Large intestine (tissue), 3 donors: ENCODE data around the gene ERMARD. TPM values are rescaled to one million over a fixed set of nuclear protein-coding genes. Genes with fewer than 3 reads are reported as not detected.

Source experiments
- DNase-seq, 2 donors: peaks; one replicate each; pipeline versions ENCODE4 v3.0.0 to v3.0.0-alpha.2; 2013
- H3K27ac ChIP-seq: one replicate; pipeline ENCODE4 v1.5.1; 2013; ENCODE audit warnings: low read length
- H3K27me3 ChIP-seq: 2 replicates; pipeline ENCODE4 v1.6.1; 2013; ENCODE audit warnings: low read length; ENCODE audit not compliant: control insufficient read depth, insufficient read depth
- H3K36me3 ChIP-seq: 2 replicates; pipeline ENCODE4 v1.6.1; 2013; ENCODE audit warnings: low read length; ENCODE audit not compliant: control insufficient read depth, insufficient read depth
- H3K4me1 ChIP-seq: one replicate; pipeline ENCODE4 v1.6.1; 2013; ENCODE audit warnings: low read length; ENCODE audit not compliant: control insufficient read depth, insufficient read depth
- H3K4me3 ChIP-seq: one replicate; pipeline ENCODE4 v1.5.1; 2013; ENCODE audit warnings: low read length
- H3K9me3 ChIP-seq: one replicate; pipeline ENCODE4 v1.6.1; 2013; ENCODE audit warnings: mild to moderate bottlenecking, low read depth, low read length, moderate library complexity; ENCODE audit not compliant: control insufficient read depth
- WGBS: methylation state at CpG from one replicate; pipeline ENCODE4 v1.1.5; 2013; ENCODE audit warnings: low lambda C conversion rate; ENCODE audit not compliant: insufficient coverage; 5-methylcytosine and 5-hydroxymethylcytosine counted together
- polyA plus RNA-seq: library from polyadenylated mRNA; unstranded; fragments of 120-200 nt; gene quantifications from one replicate; pipeline ENCODE4 v1.2.1, GENCODE V29; 2013

Gene ERMARD
- polyA plus RNA-seq, 1 donor: 25.6 TPM

- H3K36me3 ChIP-seq: no peaks in the 10 kb centered on the region
- no peaks in the 10 kb centered on the region for H3K27me3 ChIP-seq
- peak overlapping the region; percentile 66 for H3K27ac ChIP-seq
- H3K4me1 ChIP-seq: peaks cover 31% of the 10 kb centered on the region
- H3K4me3 ChIP-seq: peak overlapping the region; percentile 51
- no peaks in the 10 kb centered on the region for H3K9me3 ChIP-seq
- DNase-seq: peak; percentile 76 to 89
- WGBS: no CpG with 5 or more reads among the region's 61 CpGs
Measured at GRCh38 chr6:169789944-169790927, 38.8 kb downstream of the ERMARD start.

GRCh38 chr6:169791721-169792131, 40.3 kb downstream of the ERMARD start:
- H3K27me3 ChIP-seq: no peaks in the 10 kb centered on the region
- no peak overlapping the region for H3K4me3 ChIP-seq
- WGBS: 80% methylated on average over 2 of the region's 6 CpGs
- H3K9me3 ChIP-seq: no peaks in the 10 kb centered on the region
- H3K4me1 ChIP-seq: peaks cover 32% of the 10 kb centered on the region
- H3K27ac ChIP-seq: no peak overlapping the region
- H3K36me3 ChIP-seq: no peaks in the 10 kb centered on the region
- DNase-seq: no peak

- no peak overlapping the region for H3K27ac ChIP-seq
- DNase-seq: no peak
- no peaks in the 10 kb centered on the region for H3K36me3 ChIP-seq
- no CpG with 5 or more reads among the region's 21 CpGs for WGBS
- no peaks in the 10 kb centered on the region for H3K9me3 ChIP-seq
- no peaks in the 10 kb centered on the region for H3K27me3 ChIP-seq
- H3K4me1 ChIP-seq: peaks cover 32% of the 10 kb centered on the region
- H3K4me3 ChIP-seq: no peak overlapping the region
Measured at GRCh38 chr6:169792306-169793015, 41.0 kb downstream of the ERMARD start.

- Histone ChIP-seq H3K27me3 (no peaks in the 10 kb centered on the region), H3K4me3 (no peak overlapping the region), H3K36me3 (no peaks in the 10 kb centered on the region), H3K4me1 (peaks cover 33% of the 10 kb centered on the region), H3K27ac (no peak overlapping the region), H3K9me3 (no peaks in the 10 kb centered on the region)
- no peak for DNase-seq
- no CpG with 5 or more reads among the region's 10 CpGs for whole genome bisulfite sequencing
Measured at GRCh38 chr6:169793408-169793807, 42.0 kb downstream of the ERMARD start.

- Histone ChIP-seq H3K27ac (peak overlapping the region; percentile 2), H3K36me3 (no peaks in the 10 kb centered on the region), H3K4me1 (peaks cover 37% of the 10 kb centered on the region), H3K27me3 (no peaks in the 10 kb centered on the region), H3K9me3 (no peaks in the 10 kb centered on the region), H3K4me3 (no peak overlapping the region)
- DNase-seq: peak; percentile 40 to 73
- no CpG with 5 or more reads among the region's 13 CpGs for WGBS
Measured at GRCh38 chr6:169794317-169795055, 43.1 kb downstream of the ERMARD start.

- Histone ChIP-seq H3K9me3 (no peaks in the 10 kb centered on the region), H3K36me3 (no peaks in the 10 kb centered on the region), H3K27me3 (no peaks in the 10 kb centered on the region), H3K27ac (no peak overlapping the region), H3K4me1 (peaks cover 40% of the 10 kb centered on the region), H3K4me3 (no peak overlapping the region)
- no peak for DNase-seq
- no CpG with 5 or more reads among the region's 2 CpGs for WGBS
Measured at GRCh38 chr6:169795196-169795595, 43.8 kb downstream of the ERMARD start.

GRCh38 chr6:169798764-169799473, 47.5 kb downstream of the ERMARD start:
- no peaks in the 10 kb centered on the region for H3K36me3 ChIP-seq
- H3K27ac ChIP-seq: no peak overlapping the region
- no CpG with 5 or more reads among the region's 10 CpGs for WGBS
- H3K4me3 ChIP-seq: no peak overlapping the region
- H3K9me3 ChIP-seq: no peaks in the 10 kb centered on the region
- H3K4me1 ChIP-seq: peaks cover 49% of the 10 kb centered on the region
- no peak for DNase-seq
- no peaks in the 10 kb centered on the region for H3K27me3 ChIP-seq

- WGBS: 32% methylated on average over 3 of the region's 7 CpGs
- H3K27ac ChIP-seq: no peak overlapping the region
- H3K9me3 ChIP-seq: no peaks in the 10 kb centered on the region
- H3K36me3 ChIP-seq: no peaks in the 10 kb centered on the region
- H3K27me3 ChIP-seq: no peaks in the 10 kb centered on the region
- DNase-seq: peak in 1 of 2 donors; percentile 28
- no peak overlapping the region for H3K4me3 ChIP-seq
- peaks cover 44% of the 10 kb centered on the region for H3K4me1 ChIP-seq
Measured at GRCh38 chr6:169799474-169799926, 48.1 kb downstream of the ERMARD start.

GRCh38 chr6:169800116-169800667, 48.8 kb downstream of the ERMARD start:
- Histone ChIP-seq H3K4me1 (peaks cover 37% of the 10 kb centered on the region), H3K27ac (peak overlapping the region; percentile 72), H3K27me3 (no peaks in the 10 kb centered on the region), H3K9me3 (no peaks in the 10 kb centered on the region), H3K36me3 (no peaks in the 10 kb centered on the region), H3K4me3 (no peak overlapping the region)
- no CpG with 5 or more reads among the region's 9 CpGs for WGBS
- DNase-seq: peak in 1 of 2 donors; percentile 33
